ENCODE data around the gene MYO9A.

MYO9A gene

DNA sequence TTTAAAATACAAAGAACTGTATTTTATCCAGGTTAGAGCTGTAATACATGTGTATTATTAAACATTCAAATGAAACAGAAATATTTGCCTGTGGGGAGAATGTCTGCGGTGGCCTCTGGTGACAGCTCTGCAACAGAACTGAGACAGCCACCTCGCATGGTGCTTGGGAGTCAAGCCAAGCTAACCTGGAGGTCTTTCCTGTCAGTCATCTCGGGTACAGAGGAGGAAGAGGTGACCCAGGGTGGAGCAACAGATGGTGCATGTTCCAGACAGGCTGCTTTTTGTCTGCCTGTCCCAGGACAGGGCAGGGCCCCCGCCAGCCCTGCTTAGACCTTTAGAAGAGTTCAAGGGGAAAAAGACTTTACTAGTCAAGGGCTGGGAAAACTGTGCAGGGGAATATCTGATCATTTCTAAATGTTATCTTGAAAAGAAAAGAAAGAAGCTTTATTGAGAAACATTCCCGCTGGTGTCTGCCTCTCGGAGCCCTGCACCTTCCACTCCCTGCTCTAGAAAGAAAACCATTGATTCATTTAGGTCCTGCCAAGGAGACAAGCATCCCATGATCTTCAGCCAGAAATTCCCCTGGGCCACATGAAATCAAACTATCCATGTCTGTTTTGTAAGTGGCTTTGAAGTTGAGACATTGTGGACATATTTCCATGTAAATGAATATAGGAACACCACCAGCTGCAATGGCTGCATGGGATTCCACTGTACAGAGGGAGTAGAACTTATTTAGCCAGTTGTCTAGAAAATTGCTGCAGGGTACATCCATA is 313.1 kb downstream of the MYO9A start:
- no peak for DNase-seq

DNA sequence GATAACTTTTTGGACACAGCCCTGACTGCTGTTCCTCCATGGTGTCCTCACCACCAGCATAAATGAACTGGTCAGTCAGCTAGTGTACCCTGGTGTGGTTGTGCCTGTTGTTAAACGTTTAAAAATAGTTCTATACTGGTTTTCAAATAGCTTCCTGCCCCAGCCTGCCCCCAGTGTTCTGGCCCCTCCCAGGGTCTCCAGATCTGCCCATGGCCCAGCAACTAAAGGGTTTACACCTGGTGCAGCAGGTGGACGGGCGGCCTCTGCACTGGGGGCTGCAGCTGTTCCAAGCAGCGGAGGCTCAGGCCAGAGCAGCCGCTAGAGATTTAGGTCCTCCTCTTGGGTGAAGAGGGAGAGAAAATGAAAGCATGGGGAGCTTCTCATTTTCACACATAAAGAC is 313.7 kb downstream of the MYO9A start:
- DNase-seq = no peak

DNA sequence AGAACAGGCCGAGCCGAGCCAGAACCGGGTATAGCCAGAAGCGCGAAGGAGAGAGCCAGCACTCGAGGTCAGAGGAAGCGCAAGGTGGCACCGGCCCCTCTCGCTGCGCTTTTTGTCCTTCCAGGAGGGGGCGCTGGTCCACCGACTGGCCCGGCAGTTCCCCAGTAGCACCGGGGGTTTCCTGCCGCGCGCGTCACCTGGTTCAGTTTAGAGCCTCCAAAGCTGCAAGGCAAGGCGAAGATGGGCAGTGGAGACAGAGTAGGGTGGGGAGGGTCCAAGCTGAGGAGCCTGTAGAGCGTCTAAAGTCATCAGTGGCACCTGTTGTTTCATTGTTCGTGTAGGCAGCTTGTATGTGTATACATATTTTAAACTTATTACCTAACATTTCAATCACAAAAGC is 315.2 kb downstream of the MYO9A start:
- no peak for DNase-seq

DNA sequence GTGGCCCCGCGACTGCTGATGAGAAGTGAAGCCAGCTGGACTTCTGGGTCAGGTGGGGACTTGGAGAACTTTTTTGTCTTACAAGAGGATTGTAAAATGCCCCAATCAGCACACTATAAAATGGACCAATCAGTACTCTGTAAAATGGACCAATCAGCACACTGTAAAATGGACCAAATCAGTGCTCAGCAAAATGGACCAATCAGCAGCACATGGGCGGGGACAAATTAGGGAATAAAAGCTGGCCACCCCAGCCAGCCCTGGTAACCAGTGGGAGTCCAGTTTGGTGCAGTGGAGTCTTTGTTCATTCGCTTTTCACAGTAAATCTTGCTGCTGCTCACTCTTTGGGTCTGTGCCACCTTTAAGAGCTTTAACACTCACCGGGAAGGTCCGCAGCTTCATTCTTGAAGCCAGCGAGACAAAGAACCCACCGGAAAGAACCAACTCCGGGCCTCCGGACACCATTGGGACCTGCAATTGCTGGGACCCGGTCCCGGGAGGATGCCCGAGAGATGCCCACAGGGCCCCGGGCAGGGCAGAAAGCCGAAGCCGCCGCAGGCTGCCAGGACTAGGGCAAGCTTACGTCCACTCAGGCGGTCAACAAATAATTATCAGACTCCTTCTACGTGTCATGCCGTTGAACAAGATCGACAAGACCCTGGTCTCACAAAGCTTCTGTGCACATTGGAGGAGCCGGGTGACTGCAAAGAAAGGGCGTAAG is 315.9 kb downstream of the MYO9A start:
- no peak for DNase-seq

DNA sequence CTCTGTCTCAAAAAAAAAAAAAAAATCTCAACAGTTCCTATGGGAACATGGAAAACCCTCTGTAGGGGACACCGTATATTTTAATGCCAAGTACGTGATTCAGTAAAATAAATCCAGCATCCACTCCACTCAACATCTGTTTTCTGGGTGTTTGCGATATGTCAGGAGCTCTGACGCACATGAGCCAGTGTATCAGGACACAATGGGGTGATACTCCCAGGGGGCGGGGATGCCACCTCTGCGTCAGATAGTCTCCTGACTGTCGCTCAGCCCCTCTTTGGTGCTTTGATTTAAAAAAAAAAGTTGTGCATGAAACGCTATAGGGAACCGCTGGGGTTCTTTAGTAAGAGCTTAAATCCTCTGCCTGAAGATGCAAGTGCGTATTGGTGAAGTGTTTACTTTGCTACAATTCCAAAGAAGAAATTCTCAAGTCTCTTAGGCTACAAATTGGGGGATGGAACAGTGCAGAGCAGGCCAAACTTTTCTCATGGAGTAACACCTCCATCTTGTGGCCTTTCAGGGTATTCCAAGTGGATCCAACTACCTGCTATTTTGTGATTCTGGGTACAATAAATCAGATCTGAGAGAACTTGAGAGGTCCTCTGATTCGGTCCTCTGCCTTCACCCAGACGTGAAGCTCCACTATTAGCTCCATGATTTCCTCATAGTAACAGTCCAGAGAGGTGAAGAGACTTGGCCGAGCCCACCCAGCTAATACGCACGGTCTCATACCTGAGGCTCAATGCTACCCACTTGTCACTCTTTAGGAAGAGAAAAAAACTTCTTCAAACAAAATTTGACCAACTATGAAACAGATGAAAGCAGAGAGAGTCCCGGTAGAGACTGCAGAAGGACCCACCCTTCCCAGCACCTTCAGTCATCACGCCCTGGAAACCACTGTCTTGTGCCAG is 316.9 kb downstream of the MYO9A start:
- DNase-seq = peak in 1 of 2 experiments; percentile 6

DNA sequence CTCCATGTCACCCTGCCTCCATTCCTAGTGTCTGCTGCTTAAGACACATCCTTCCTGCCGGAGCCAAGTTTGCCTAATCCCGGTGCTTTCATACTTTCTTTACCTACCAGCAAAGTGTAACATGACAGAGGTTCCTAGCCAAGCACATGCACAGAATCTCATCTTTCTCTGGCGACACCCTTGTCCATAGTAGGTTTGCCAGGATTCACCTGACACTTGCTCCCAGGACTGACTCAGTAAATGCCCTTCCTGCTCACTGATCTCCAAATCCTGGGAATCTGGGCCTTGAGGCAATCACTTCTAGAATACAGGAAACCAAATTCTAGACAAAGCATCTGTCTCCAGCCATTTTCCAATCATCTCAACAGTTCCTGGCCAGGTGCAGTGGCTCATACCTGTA is 317.8 kb downstream of the MYO9A start:
- no peak for DNase-seq

DNA sequence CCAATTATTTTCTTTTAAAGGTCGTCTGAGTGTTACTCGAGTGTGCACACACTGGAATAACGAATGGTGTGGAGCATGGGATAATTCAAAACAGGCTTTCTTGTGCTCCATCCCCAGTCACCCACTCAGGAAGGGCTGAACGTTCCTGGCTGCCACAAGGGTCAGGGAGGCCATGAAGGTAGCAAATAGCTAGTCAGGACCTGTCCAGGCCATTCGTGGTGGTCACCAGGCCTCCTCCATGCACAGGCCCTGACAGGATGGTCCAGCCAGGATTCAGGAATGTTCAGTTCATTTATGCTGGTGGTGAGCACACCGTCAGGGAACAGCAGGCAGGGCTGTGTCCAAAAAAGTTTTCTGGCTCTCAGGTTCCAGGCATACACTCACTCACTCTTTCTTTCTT is 319.3 kb downstream of the MYO9A start:
- DNase-seq = no peak

DNA sequence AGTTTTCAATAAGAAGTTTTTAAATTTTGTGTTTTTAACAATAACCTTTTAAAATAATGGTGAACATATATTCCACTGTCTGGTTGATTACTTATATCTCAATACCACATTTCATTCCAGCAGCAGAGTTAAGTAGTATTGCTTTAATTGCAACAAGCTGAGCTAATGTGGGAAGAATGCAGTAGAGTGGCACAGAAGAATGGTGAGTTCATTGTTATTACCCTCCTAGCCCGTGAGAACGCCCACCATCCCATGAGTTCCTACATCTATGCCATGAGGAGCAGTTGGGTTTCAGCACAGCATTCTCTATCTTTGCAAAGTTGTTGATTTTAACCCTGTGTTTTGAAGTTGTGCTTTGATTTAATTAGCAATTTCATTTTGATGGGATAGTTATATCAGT is 325.4 kb downstream of the MYO9A start:
- no peak for DNase-seq

DNA sequence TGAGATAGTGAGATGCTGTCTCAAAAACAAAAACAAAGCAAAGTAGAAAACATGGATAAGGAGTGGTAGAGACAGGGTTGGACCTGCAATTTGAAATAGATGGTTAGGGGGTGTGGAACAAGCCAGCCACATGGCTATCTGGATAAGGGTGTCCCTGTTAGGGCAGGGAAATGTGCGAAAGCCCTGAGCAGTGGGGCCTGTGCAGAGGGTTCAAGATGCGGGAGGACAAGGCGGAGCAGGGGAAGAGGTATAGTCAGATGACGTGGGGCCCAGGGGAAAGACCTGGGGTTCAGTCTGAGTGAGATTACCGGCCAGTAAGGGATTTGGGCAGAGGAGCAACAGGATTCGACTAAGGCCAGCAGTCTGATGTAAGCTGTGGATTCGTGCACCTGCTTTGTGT is 326.0 kb downstream of the MYO9A start:
- no peak for DNase-seq

DNA sequence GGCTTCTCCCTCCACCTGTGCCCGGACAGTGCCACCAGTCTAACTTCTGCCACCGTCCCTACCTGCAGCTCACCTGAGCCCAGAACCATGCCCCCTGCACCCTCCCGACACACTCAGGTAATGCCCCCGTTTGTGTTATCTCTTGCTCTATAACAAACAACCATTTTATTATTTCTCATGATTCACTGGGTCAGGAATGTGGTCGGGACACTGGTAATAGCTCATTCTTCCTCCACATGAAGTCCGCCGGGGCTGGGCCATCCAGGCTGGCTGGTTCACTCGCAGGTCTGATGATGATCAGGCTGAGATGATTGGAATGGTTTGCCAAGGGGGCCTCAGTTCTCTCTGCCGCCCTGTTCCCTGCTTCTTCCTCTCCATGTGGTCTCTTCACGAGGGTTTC is 327.9 kb downstream of the MYO9A start:
- no peak for DNase-seq

DNA sequence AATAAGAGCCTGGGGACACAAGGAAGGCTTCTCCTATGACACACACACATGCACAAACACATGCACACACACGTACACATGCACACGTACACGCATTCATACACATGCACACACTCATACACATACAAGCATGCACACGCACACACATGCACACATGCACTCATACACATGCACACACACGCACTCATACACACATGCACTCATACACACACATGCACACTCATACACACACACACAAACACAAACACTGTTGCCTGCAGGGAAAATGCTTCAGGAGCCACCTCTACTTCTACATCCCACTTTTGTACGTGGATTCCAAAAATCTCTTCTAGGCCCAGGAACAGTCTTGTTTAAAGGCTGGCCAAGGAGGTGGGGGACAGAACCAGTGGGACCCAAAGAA is 328.3 kb downstream of the MYO9A start:
- no peak for DNase-seq

DNA sequence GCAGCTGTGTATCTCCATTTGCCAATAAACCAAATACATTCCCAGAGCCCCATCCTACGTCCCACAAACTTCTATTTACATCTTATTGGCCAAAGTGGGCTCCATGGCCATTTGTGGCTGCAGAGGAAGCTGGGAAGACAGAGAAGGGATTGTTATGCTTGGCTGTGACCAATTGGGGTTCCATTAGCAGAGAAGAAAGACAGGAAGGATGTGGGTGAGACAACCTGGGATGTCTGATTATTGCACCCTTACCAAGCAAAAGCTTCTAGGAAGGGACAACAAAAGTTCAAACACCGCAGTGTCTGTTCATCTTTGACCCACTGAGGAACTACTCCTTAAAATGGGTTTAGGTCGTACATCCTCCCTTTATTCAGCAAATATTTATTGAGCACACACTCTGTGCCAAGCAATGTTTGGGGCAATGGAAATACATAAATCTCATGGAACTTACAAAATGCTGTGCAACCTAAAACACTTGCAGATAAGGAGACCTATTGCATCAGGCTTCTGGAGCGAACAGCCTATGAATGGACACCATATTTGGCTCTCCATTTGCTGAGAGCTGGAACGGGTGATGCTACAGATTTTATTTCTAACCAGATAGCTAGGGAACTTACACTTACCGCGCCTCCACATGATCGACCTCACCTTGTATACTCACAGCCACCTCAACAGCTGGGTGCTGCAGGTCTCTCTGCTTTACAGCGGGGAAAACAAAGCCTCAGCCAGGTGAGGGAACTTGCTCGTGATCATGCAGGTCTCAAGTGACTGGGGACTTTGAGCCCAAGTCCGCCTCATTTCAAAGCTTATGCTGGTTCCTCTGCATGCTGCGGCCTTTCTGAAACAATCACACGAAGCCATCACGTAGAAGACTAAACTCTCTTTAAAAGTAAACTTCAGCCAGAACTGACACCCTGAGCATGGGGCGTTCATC is 329.0 kb downstream of the MYO9A start:
- no peak for DNase-seq

DNA sequence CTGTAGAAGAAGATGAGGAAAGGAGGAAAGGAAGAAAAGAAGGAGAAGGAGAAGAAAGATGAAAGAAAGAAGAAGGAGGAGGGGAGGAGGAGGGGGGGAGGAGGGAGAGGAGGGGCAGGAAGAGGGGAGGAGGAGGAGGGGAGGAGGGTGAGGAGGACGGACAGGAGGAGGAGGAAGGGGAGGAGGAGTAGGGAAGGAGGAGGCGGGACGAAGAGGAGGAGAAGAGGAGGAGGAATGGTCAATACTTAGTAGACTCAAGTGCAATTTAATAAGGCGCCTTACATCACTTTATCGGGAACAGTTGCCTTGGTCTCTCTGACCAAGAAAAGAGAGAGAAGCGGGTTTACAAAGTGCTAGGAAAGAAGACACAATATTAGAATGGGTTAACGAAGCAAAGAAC is 331.3 kb downstream of the MYO9A start:
- DNase-seq = no peak

DNA sequence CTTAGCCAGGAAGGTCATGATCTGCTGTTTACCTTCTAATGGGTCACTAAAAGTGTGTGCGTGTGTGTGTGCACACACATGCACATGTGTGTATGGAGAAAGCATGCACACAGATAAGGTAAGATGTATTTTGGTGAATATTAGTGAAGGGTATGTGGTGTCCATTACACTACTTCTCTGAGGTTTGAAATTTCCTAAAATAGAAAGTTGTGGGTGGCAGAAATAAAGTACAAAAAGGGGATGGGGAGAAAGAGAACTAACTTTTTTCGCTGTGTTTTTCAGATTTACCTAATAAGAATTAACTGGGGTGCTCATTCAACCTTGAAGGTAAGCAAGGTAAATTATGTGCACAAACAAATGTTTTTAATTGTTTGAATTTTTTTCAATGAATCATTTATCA is 332.0 kb downstream of the MYO9A start:
- no peak for DNase-seq

DNA sequence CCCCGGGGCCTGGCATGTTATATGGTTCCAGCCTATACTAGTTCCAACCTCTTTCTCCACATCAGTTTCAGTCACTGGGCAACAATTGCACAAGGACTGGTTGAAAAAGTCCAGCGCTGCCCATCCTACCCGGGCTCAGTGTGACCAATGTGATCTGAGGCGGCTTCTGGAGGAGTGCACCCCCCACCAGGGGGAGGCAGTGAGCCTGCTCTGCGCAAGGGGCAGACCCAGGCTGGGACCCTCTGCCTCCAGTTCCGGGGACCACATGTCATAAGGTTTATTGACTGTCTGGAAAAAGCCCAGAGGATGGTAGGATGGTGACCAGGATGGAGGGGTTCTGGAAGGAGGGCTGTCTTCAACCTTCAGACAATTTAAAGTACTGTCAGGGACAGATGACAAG is 333.2 kb downstream of the MYO9A start:
- no peak for DNase-seq

DNA sequence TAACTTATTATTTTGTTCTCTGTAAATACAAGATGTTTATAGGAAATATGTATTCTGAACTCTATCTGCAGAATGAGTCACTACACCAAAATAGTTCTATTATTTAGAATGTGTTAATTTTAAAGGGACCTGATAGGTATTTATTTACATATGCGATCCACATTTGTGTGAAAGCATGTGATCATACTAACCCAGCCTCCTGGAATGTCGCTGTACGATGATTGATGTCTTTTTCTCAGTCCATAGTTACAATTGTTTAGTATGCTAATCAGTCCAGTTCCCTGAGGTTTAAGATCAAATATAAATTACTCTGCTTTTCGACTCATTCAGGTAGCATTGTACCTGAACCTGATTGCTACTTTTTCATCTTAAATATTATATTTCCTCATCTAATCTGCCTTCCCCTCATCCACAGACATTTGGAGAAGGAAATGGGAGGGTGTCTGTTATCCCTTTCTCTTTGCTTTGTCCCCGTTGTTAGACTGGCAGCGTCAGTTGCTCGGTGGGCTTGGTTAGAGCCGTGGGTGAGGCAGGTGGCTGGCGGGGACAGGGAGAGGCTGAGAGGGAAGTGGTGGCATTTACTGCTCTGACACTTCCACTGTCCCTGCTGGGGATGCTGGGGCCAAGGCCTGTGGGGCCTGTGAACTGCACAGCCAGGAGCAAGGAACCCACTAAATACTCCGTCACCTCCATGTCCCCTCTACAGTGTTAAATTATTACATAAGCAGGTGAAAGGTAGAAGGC is 335.4 kb downstream of the MYO9A start:
- no peak for DNase-seq

DNA sequence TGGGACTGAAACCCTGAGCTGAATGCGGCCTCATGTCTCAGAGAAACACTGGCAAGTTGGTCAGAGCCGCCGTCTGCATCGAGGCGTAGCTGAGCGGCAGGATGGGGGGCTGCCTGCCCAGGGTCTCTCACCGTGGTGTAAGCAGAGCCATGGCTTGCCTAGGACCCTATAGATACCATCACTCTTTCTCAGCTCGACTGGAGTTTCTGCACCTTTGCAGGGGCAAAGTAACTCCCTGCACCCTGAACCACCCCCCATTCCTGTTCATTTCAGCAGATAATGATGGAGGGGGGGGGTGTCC is 336.0 kb downstream of the MYO9A start:
- no peak for DNase-seq

DNA sequence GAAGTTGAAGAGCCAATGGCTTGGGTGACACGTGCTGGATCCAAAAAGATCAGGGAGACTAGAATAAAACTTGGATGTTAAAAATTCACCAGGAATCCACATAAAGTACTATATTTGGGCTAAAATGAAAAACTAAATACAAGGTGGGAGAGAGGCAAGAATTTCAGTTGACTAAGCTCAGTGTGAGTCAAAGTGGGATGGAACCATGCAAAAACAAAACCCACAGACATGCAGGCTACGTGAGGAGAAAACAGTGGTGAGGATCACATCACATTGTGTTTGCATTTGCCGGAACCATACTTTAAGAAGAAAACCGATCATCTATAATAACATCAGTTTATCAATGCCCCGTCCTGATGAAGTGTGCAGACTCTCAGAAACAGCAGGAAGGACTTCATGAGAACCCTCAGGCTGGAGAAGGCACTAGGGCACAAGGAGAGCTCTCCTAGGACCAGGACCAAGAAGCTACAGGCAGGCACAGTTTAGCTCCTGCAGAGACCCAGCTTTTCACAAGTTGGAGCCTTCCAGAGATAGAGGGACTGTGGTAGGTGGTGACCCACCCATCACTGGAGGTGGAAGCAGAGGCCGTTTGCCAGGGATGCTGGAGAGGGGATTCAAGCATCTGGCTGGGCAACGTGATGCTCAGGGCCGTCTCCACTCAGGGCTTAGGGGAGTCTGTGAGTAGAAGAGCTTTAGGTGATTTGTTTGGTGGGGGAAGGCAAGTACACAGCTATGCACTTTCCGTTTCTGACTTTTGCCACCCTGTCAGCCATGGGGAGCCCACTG is 336.6 kb downstream of the MYO9A start:
- DNase-seq = no peak

DNA sequence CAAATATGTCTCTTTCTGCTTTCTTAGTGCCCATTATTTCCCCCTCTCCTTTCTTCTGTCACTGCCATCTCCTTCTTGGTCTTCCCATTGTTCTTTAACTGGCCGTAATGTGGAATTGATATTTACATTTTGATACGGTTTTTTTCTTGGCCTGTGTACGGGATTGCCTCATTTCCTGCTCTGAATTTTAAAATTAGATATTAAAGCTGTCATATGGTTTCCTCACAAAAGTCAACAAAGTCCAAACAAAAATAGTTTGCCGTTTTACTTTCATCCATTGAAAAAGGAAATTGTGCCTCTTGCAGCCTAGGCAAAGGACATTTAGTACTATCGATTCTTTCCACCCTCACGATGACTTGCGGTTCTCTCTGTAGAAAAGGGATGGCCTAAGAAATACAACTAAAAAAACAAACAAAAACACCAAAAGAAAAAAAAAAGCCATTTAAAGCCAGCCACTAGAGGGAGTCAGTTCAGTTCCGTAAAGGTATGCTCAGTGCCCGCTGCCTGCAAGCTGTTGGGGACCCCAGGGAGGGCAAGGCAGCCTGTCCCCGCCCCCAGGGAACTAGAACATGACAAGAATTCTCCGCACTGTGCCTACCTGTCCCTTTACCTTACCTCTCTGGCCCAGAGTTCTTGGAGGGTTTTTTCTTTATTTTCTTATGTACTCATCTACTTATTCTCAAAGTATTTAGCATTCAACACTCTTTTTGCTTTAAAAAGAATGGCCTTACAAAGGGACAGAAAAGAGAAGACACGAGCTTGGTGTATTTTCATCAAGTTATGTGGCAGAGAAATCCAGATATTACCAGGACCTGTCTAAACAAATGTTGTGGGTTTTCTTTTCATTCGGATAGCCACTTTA is 337.6 kb downstream of the MYO9A start:
- DNase-seq = no peak

Measured in NCI-H1930 (cell line).